NK-92 (cell line): ENCODE measurements around the gene ARID1B.

ENCODE experiments used
- DNase-seq: peaks from one replicate; lab custom pipeline; 2025; ENCODE audit not compliant: unreplicated experiment; lab: John Stamatoyannopoulos, UW

Gene ARID1B

DNA sequence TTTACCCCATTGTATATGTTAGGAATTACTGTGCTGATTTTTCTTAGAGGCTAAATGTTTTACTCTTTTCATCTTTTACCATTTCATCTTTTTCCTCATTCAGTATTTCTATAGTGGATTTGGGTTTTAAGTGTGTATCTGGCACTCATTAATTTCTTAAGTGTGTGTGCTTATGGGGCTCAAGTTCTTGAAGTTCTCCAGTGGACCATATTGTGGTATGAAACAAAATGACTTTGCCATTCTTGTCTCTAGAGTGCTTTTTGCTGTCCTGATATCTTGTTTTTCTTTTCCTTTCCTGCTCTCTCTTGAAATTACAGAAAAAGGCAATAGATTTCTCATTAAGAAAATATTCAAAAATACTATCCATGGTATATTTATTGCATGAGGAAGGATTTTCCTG lies 123.1 kb downstream of the ARID1B start:
- DNase-seq = no peak

DNA sequence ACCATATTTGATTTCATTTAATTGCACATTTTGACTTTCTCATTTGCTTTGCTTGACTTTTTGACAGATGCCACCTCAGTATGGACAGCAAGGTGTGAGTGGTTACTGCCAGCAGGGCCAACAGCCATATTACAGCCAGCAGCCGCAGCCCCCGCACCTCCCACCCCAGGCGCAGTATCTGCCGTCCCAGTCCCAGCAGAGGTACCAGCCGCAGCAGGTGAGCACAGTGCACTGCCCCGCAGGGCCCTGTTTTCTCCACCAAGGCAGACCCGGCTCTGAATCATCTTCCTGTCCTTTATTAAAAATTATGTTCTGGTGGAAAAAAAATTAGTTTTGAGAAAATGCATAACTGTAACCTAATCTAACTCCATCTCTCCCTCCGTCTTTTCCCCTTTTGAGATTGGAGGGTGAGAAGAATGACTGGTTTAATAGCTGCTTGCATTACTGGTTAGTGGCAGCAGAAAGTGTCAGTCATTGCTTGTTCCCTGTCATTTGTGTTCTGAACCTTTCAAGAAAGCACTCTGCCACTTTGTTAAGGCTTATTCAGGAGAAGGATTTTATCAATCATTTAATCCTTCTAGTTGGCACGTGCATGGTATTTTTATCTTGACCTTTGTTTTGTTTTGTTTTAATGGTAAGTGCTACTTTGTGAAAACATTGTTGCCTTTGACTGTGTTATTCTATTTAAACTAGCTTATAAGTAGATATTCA lies 124.3 kb downstream of the ARID1B start:
- DNase-seq = no peak

- no peak for DNase-seq
Observed at GRCh38 chr6:156902782-156903181, 125.6 kb downstream of the ARID1B start.

- DNase-seq = no peak
Observed at GRCh38 chr6:156904176-156904967, 127.2 kb downstream of the ARID1B start.

GRCh38 chr6:156905801-156906200 lies 128.6 kb downstream of the ARID1B start:
- no peak for DNase-seq

- no peak for DNase-seq
Observed at GRCh38 chr6:156906451-156906850, 129.3 kb downstream of the ARID1B start.

GRCh38 chr6:156909212-156910010 lies 132.2 kb downstream of the ARID1B start:
- DNase-seq = no peak

DNA sequence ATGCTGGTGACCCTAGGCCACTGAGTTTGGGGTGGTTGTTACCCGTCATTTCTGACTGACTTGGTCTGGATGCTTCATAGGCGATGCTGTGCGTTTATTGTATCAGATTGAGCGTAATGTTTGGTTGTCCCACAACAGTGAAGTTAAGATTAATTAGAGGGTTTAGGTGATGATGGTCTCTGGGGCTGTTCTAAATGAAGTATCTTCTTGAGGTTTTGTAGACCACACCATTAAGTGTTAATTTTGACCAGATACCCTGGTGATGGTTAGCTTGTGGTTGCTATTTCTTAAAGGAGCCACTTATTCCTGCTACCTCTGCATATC lies 132.8 kb downstream of the ARID1B start:
- DNase-seq = no peak

- DNase-seq = no peak
Observed at GRCh38 chr6:156910938-156911337, 133.8 kb downstream of the ARID1B start.

- DNase-seq = no peak
Observed at GRCh38 chr6:156911581-156911980, 134.4 kb downstream of the ARID1B start.

GRCh38 chr6:156912431-156912830 lies 135.3 kb downstream of the ARID1B start:
- no peak for DNase-seq

GRCh38 chr6:156914181-156914580 lies 137.0 kb downstream of the ARID1B start:
- no peak for DNase-seq

GRCh38 chr6:156916130-156916801 lies 139.1 kb downstream of the ARID1B start:
- DNase-seq = no peak

DNA sequence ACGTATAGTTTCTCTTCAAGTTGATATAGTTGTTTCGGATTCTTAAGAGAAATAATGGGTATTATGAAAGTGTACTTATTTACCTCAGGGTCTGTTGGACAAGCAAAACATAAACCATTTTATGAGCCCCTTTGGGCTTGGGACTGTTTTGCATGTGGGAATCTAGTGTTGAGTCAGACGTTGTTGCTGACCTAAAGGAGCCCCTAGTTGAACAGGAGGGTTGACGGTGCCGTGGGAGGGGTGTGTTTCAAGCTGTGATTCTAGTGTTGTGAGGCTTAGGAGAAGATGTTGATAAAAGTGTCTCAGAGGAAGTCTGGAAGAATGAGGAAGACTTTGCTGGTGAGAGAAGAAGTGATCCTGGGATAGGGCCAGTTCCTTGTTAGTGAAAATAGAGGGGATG lies 140.0 kb downstream of the ARID1B start:
- no peak for DNase-seq

GRCh38 chr6:156918647-156919046 lies 141.5 kb downstream of the ARID1B start:
- DNase-seq = no peak

DNA sequence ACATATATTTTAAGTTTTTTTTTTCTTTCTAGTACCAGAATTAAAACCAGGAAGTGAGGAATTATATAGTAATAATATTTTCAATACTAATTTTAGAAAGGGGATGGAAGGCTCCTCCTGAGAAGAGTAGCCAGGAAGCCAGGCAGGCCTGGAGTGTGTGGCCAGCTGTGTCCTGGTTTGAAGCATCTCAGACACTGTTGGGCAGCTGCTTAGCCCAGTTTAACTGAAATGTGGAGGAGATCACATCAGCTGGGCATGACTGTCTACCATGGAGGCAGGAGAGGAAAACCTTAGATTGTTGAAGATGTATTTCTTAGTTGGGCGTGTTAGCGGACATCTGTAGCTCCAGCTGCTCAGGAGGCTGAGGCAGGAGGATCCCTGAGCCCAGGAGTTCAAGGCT lies 142.2 kb downstream of the ARID1B start:
- no peak for DNase-seq

GRCh38 chr6:156919814-156920369 lies 142.7 kb downstream of the ARID1B start:
- no peak for DNase-seq

DNA sequence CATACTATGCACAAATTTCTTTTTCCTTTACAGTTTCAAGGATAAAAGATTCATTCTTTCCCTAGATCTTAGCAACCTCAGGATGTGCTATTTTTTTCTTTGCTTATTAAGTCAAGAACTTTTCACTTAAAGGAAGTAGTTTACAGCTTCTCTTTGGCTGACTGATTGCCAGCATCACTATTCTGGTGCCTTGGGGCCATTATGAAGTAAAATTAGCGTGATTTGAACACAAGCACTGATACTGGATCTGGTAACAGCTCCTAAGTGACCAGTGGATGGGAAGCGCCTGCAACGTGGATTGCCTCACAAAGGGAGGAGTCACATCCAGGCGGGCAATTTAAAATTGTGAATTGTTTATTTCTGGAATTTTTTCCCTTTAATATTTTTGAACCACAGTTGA lies 147.1 kb downstream of the ARID1B start:
- DNase-seq = no peak

GRCh38 chr6:156925026-156925425 lies 147.8 kb downstream of the ARID1B start:
- DNase-seq = no peak

- no peak for DNase-seq
Observed at GRCh38 chr6:156925718-156926607, 148.8 kb downstream of the ARID1B start.
